Measurements from ENCODE around the gene ZNF518B.
A peak's percentile ranks its signal among the peaks of the same experiment; 100 is the strongest.

ZNF518B gene

GRCh38 chr4:10462876-10463275 lies 5.7 kb upstream of the ZNF518B start:
- H3K4me1 Mint-ChIP-seq (ENCODE audit: low read depth), result peaks cover 10% of the 10 kb centered on the region
- no peak overlapping the region for H3K27ac Mint-ChIP-seq
- no peak overlapping the region for H3K4me3 Mint-ChIP-seq
- no peak for DNase-seq (ENCODE audit: low spot score)
- no peaks in the 10 kb centered on the region for H3K9me3 Mint-ChIP-seq
- peaks cover 39% of the 10 kb centered on the region for H3K27me3 Mint-ChIP-seq (ENCODE audit: low read depth)
- no peaks in the 10 kb centered on the region for H3K36me3 Mint-ChIP-seq (ENCODE audit: low read depth)

GRCh38 chr4:10461850-10462400 lies 4.7 kb upstream of the ZNF518B start:
- peaks cover 14% of the 10 kb centered on the region for H3K4me1 Mint-ChIP-seq (ENCODE audit: low read depth)
- no peak for DNase-seq (ENCODE audit: low spot score)
- H3K27me3 Mint-ChIP-seq (ENCODE audit: low read depth), result peaks cover 43% of the 10 kb centered on the region
- H3K27ac Mint-ChIP-seq, result no peak overlapping the region
- peak overlapping the region; percentile 78 for H3K4me3 Mint-ChIP-seq
- H3K36me3 Mint-ChIP-seq (ENCODE audit: low read depth), result no peaks in the 10 kb centered on the region
- H3K9me3 Mint-ChIP-seq, result no peaks in the 10 kb centered on the region

- DNase-seq (ENCODE audit: low spot score), result peak; percentile 82
- H3K36me3 Mint-ChIP-seq (ENCODE audit: low read depth), result peaks cover 1% of the 10 kb centered on the region
- peaks cover 43% of the 10 kb centered on the region for H3K27me3 Mint-ChIP-seq (ENCODE audit: low read depth)
- H3K27ac Mint-ChIP-seq, result no peak overlapping the region
- no peaks in the 10 kb centered on the region for H3K9me3 Mint-ChIP-seq
- peaks cover 15% of the 10 kb centered on the region for H3K4me1 Mint-ChIP-seq (ENCODE audit: low read depth)
- H3K4me3 Mint-ChIP-seq, result peak overlapping the region; percentile 78
Measured at GRCh38 chr4:10461091-10461849, 4.0 kb upstream of the ZNF518B start.

GRCh38 chr4:10460313-10461047 lies 3.3 kb upstream of the ZNF518B start:
- DNase-seq (ENCODE audit: low spot score), result peak; percentile 66
- no peak overlapping the region for H3K27ac Mint-ChIP-seq
- peak overlapping the region; percentile 55 for H3K4me3 Mint-ChIP-seq
- peaks cover 43% of the 10 kb centered on the region for H3K27me3 Mint-ChIP-seq (ENCODE audit: low read depth)
- no peaks in the 10 kb centered on the region for H3K9me3 Mint-ChIP-seq
- peaks cover 21% of the 10 kb centered on the region for H3K4me1 Mint-ChIP-seq (ENCODE audit: low read depth)
- peaks cover 4% of the 10 kb centered on the region for H3K36me3 Mint-ChIP-seq (ENCODE audit: low read depth)

GRCh38 chr4:10459305-10459704 lies 2.1 kb upstream of the ZNF518B start:
- DNase-seq (ENCODE audit: low spot score), result no peak
- H3K4me1 Mint-ChIP-seq (ENCODE audit: low read depth), result peaks cover 26% of the 10 kb centered on the region
- no peak overlapping the region for H3K4me3 Mint-ChIP-seq
- no peaks in the 10 kb centered on the region for H3K9me3 Mint-ChIP-seq
- no peak overlapping the region for H3K27ac Mint-ChIP-seq
- H3K36me3 Mint-ChIP-seq (ENCODE audit: low read depth), result peaks cover 16% of the 10 kb centered on the region
- H3K27me3 Mint-ChIP-seq (ENCODE audit: low read depth), result peaks cover 35% of the 10 kb centered on the region

- peak overlapping the region; percentile 63 for H3K4me3 Mint-ChIP-seq
- peaks cover 25% of the 10 kb centered on the region for H3K36me3 Mint-ChIP-seq (ENCODE audit: low read depth)
- no peak overlapping the region for H3K27ac Mint-ChIP-seq
- DNase-seq (ENCODE audit: low spot score), result no peak
- H3K27me3 Mint-ChIP-seq (ENCODE audit: low read depth), result peaks cover 29% of the 10 kb centered on the region
- peaks cover 26% of the 10 kb centered on the region for H3K4me1 Mint-ChIP-seq (ENCODE audit: low read depth)
- no peaks in the 10 kb centered on the region for H3K9me3 Mint-ChIP-seq
Measured at GRCh38 chr4:10458177-10458576, 951 bp upstream of the ZNF518B start.

GRCh38 chr4:10456595-10457254 lies 501 bp downstream of the ZNF518B start:
- Mint-ChIP-seq H3K27ac (peak overlapping the region; percentile 91), H3K36me3 (ENCODE audit: low read depth) (peaks cover 39% of the 10 kb centered on the region), H3K4me3 (peak overlapping the region; percentile 91), H3K27me3 (ENCODE audit: low read depth) (peaks cover 15% of the 10 kb centered on the region), H3K4me1 (ENCODE audit: low read depth) (peaks cover 26% of the 10 kb centered on the region), H3K9me3 (peaks cover 8% of the 10 kb centered on the region)
- peak; percentile 65 for DNase-seq (ENCODE audit: low spot score)

GRCh38 chr4:10456260-10456594 lies 999 bp downstream of the ZNF518B start:
- peaks cover 12% of the 10 kb centered on the region for H3K27me3 Mint-ChIP-seq (ENCODE audit: low read depth)
- H3K27ac Mint-ChIP-seq, result peak overlapping the region; percentile 91
- no peak for DNase-seq (ENCODE audit: low spot score)
- H3K4me3 Mint-ChIP-seq, result peak overlapping the region; percentile 91
- peaks cover 39% of the 10 kb centered on the region for H3K36me3 Mint-ChIP-seq (ENCODE audit: low read depth)
- peaks cover 9% of the 10 kb centered on the region for H3K9me3 Mint-ChIP-seq
- peaks cover 24% of the 10 kb centered on the region for H3K4me1 Mint-ChIP-seq (ENCODE audit: low read depth)

- peaks cover 17% of the 10 kb centered on the region for H3K9me3 Mint-ChIP-seq
- H3K27ac Mint-ChIP-seq, result no peak overlapping the region
- peaks cover 18% of the 10 kb centered on the region for H3K4me1 Mint-ChIP-seq (ENCODE audit: low read depth)
- no peak for DNase-seq (ENCODE audit: low spot score)
- no peak overlapping the region for H3K4me3 Mint-ChIP-seq
- peaks cover 10% of the 10 kb centered on the region for H3K27me3 Mint-ChIP-seq (ENCODE audit: low read depth)
- H3K36me3 Mint-ChIP-seq (ENCODE audit: low read depth), result peaks cover 49% of the 10 kb centered on the region
Measured at GRCh38 chr4:10455133-10455532, 2.1 kb downstream of the ZNF518B start.

- Mint-ChIP-seq H3K9me3 (peaks cover 20% of the 10 kb centered on the region), H3K4me1 (ENCODE audit: low read depth) (peaks cover 18% of the 10 kb centered on the region), H3K27me3 (ENCODE audit: low read depth) (peaks cover 10% of the 10 kb centered on the region), H3K27ac (no peak overlapping the region), H3K4me3 (no peak overlapping the region), H3K36me3 (ENCODE audit: low read depth) (peaks cover 53% of the 10 kb centered on the region)
- no peak for DNase-seq (ENCODE audit: low spot score)
Measured at GRCh38 chr4:10454726-10455125, 2.5 kb downstream of the ZNF518B start.

- Mint-ChIP-seq H3K36me3 (ENCODE audit: low read depth) (peaks cover 59% of the 10 kb centered on the region), H3K4me1 (ENCODE audit: low read depth) (peaks cover 18% of the 10 kb centered on the region), H3K27ac (no peak overlapping the region), H3K9me3 (peaks cover 26% of the 10 kb centered on the region), H3K4me3 (no peak overlapping the region), H3K27me3 (ENCODE audit: low read depth) (peaks cover 10% of the 10 kb centered on the region)
- DNase-seq (ENCODE audit: low spot score), result no peak
Measured at GRCh38 chr4:10454121-10454520, 3.1 kb downstream of the ZNF518B start.

- H3K4me1 Mint-ChIP-seq (ENCODE audit: low read depth), result no peaks in the 10 kb centered on the region
- no peak for DNase-seq (ENCODE audit: low spot score)
- no peak overlapping the region for H3K4me3 Mint-ChIP-seq
- H3K9me3 Mint-ChIP-seq, result peaks cover 73% of the 10 kb centered on the region
- no peak overlapping the region for H3K27ac Mint-ChIP-seq
- no peaks in the 10 kb centered on the region for H3K27me3 Mint-ChIP-seq (ENCODE audit: low read depth)
- peaks cover 88% of the 10 kb centered on the region for H3K36me3 Mint-ChIP-seq (ENCODE audit: low read depth)
Measured at GRCh38 chr4:10448991-10449390, 8.2 kb downstream of the ZNF518B start.

GRCh38 chr4:10442976-10443375 lies 14.2 kb downstream of the ZNF518B start:
- peaks cover 59% of the 10 kb centered on the region for H3K9me3 Mint-ChIP-seq
- H3K4me1 Mint-ChIP-seq (ENCODE audit: low read depth), result peaks cover 6% of the 10 kb centered on the region
- no peak overlapping the region for H3K27ac Mint-ChIP-seq
- DNase-seq (ENCODE audit: low spot score), result no peak
- peaks cover 64% of the 10 kb centered on the region for H3K36me3 Mint-ChIP-seq (ENCODE audit: low read depth)
- H3K27me3 Mint-ChIP-seq (ENCODE audit: low read depth), result no peaks in the 10 kb centered on the region
- H3K4me3 Mint-ChIP-seq, result no peak overlapping the region

GRCh38 chr4:10441512-10441911 lies 15.7 kb downstream of the ZNF518B start:
- peaks cover 47% of the 10 kb centered on the region for H3K9me3 Mint-ChIP-seq

More at GRCh38 chr4:10441512-10441911, 15.7 kb downstream of the ZNF518B start:
- Mint-ChIP-seq H3K36me3 (ENCODE audit: low read depth) (peaks cover 51% of the 10 kb centered on the region), H3K4me1 (ENCODE audit: low read depth) (peaks cover 6% of the 10 kb centered on the region), H3K27ac (no peak overlapping the region), H3K4me3 (no peak overlapping the region), H3K27me3 (ENCODE audit: low read depth) (no peaks in the 10 kb centered on the region)
- no peak for DNase-seq (ENCODE audit: low spot score)

All from T-helper 2 cell treated with Interferon-gamma antibody and Interleukin-4, amounts not matched to agents 5 μg/mL and 100 μg/mL, for 36 hours (primary cell).